Measurements from ENCODE around the gene SEC23A.

Gene SEC23A

DNA sequence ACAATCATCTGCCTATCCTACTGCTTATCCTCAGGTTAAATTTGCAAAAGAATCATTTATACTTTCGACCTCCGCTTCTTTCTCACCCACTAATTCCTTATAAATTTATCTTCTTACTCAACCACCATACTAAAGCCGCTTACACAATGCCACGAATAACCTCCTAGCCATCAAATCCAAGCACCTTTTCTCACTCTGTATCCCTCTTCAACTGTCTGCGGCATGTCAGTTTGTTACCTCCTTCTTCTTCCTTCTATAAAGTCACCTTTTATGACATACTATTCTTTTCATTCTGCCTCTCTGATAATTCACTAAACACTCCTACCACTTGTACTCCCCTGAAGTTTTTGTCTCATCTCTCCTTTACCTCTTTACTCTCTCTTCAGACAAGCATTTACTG, 66.3 kb downstream of the SEC23A start:
- Histone ChIP-seq H3K9ac (ENCODE audit: low read depth, low read length, poor library complexity, severe bottlenecking) (no peak overlapping the region), H3K27me3 (ENCODE audit: insufficient read depth, low read length, poor library complexity, severe bottlenecking) (no peaks in the 10 kb centered on the region), H3K4me2 (ENCODE audit: low read depth, low read length, poor library complexity, severe bottlenecking) (no peak overlapping the region), H4K20me1 (ENCODE audit: insufficient read depth, low read length, poor library complexity, severe bottlenecking) (no peaks in the 10 kb centered on the region), H2AFZ (ENCODE audit: low read length) (no peak overlapping the region), H3K9me2 (replicated peaks; ENCODE audit: low read depth, low read length) (no peaks in the 10 kb centered on the region), H3K36me3 (ENCODE audit: insufficient read depth, low read length) (peaks cover 63% of the 10 kb centered on the region), H3K4me3 (ENCODE audit: low read length, poor library complexity, severe bottlenecking) (no peak overlapping the region), H3K79me2 (ENCODE audit: insufficient read depth, low read length) (no peaks in the 10 kb centered on the region), H3K4me1 (ENCODE audit: insufficient read depth, low read length, poor library complexity, severe bottlenecking) (peaks cover 10% of the 10 kb centered on the region), H3F3A (ENCODE audit: low read depth) (no peaks in the 10 kb centered on the region), H3K9me3 (ENCODE audit: insufficient read depth, low read depth, low read length) (no peaks in the 10 kb centered on the region)
- TF ChIP-seq, protein P1, sequence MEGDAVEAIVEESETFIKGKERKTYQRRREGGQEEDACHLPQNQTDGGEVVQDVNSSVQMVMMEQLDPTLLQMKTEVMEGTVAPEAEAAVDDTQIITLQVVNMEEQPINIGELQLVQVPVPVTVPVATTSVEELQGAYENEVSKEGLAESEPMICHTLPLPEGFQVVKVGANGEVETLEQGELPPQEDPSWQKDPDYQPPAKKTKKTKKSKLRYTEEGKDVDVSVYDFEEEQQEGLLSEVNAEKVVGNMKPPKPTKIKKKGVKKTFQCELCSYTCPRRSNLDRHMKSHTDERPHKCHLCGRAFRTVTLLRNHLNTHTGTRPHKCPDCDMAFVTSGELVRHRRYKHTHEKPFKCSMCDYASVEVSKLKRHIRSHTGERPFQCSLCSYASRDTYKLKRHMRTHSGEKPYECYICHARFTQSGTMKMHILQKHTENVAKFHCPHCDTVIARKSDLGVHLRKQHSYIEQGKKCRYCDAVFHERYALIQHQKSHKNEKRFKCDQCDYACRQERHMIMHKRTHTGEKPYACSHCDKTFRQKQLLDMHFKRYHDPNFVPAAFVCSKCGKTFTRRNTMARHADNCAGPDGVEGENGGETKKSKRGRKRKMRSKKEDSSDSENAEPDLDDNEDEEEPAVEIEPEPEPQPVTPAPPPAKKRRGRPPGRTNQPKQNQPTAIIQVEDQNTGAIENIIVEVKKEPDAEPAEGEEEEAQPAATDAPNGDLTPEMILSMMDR (conservative IDR thresholded peaks at IDR 0.05; ENCODE audit: low read length): no peak
- no peak for TF ChIP-seq EZH2phosphoT487 (IDR thresholded peaks at IDR 0.05; ENCODE audit: borderline replicate concordance)

DNA sequence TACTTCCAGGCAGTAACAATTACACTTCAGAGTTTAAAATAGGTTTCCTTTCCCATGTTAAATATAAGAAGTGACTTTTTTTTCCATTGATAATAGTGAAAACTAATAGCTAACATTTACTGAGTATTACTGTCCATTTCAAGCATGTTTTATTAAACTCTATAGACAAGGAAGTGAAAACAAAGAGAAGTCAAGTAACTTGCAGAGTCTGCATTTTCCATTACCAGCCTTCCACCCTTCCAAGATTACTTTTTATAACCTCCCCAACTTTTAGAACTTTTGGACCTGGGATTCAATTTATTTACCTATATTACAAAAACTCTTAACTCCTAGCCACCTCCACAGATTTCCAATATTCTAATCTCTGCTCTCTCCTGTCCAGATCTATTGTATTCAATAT, 67.7 kb downstream of the SEC23A start:
- Histone ChIP-seq H2AFZ (ENCODE audit: low read length) (no peak overlapping the region), H3K4me1 (ENCODE audit: insufficient read depth, low read length, poor library complexity, severe bottlenecking) (peaks cover 10% of the 10 kb centered on the region), H3F3A (ENCODE audit: low read depth) (no peaks in the 10 kb centered on the region; the same call in 1 of the 2 replicates), H3K4me3 (ENCODE audit: low read length, poor library complexity, severe bottlenecking) (no peak overlapping the region), H3K9ac (ENCODE audit: low read depth, low read length, poor library complexity, severe bottlenecking) (no peak overlapping the region), H3K36me3 (ENCODE audit: insufficient read depth, low read length) (peaks cover 61% of the 10 kb centered on the region), H3K9me2 (replicated peaks; ENCODE audit: low read depth, low read length) (no peaks in the 10 kb centered on the region), H4K20me1 (ENCODE audit: insufficient read depth, low read length, poor library complexity, severe bottlenecking) (no peaks in the 10 kb centered on the region), H3K9me3 (ENCODE audit: insufficient read depth, low read depth, low read length) (no peaks in the 10 kb centered on the region), H3K27me3 (ENCODE audit: insufficient read depth, low read length, poor library complexity, severe bottlenecking) (no peaks in the 10 kb centered on the region), H3K79me2 (ENCODE audit: insufficient read depth, low read length) (no peaks in the 10 kb centered on the region), H3K4me2 (ENCODE audit: low read depth, low read length, poor library complexity, severe bottlenecking) (no peak overlapping the region)
- TF ChIP-seq EZH2phosphoT487 (IDR thresholded peaks at IDR 0.05; ENCODE audit: borderline replicate concordance): no peak
- TF ChIP-seq, protein P1 (conservative IDR thresholded peaks at IDR 0.05; ENCODE audit: low read length): no peak

DNA sequence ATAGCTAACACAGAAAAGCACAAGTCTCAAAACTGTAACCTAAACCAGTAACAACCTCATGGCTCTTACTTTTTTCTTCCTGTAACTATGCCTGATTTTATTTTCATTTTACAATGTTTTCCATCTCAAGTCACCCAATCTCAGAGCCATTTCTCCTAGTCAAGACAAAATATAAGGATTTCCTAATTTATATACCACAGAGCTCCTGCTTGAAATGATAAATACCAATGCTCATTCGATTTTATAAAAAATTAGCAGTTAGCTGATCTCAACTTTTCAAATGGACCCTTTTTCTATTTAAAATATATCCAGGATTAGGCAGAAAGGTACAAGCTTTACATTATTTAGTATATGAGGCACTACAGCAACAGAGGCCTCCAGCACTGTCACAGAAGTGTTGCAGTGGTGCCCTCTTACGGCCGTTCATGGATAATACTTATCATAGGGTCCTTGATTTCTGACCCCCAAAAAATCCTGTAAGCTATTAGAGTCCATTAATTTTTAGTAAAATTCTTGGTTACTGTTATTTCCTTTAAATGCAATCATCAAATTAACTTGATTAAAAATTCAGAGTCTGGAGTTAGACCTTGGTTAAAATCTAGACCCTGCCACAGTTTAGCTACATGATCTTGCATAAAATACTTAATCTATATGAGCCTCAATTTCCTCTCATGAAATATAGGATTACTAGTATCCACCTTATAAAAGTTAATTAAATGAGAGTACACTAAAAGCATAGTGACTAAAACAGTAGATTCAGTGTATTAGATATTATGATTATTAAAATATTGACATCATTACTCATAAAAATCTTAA, 68.3 kb downstream of the SEC23A start:
- no peak overlapping the region for H3K4me2 ChIP-seq (ENCODE audit: low read depth, low read length, poor library complexity, severe bottlenecking)
- no peaks in the 10 kb centered on the region for H3K79me2 ChIP-seq (ENCODE audit: insufficient read depth, low read length)
- no peaks in the 10 kb centered on the region for H4K20me1 ChIP-seq (ENCODE audit: insufficient read depth, low read length, poor library complexity, severe bottlenecking)
- H3K9me3 ChIP-seq (ENCODE audit: insufficient read depth, low read depth, low read length): no peaks in the 10 kb centered on the region
- H3K27me3 ChIP-seq (ENCODE audit: insufficient read depth, low read length, poor library complexity, severe bottlenecking): no peaks in the 10 kb centered on the region
- no peaks in the 10 kb centered on the region; the same call in 1 of the 2 replicates for H3F3A ChIP-seq (ENCODE audit: low read depth)
- H3K9ac ChIP-seq (ENCODE audit: low read depth, low read length, poor library complexity, severe bottlenecking): no peak overlapping the region
- TF ChIP-seq, protein P1 (conservative IDR thresholded peaks at IDR 0.05; ENCODE audit: low read length): peak; percentile 22; the same call in 1 of the 2 replicates
- TF ChIP-seq EZH2phosphoT487 (IDR thresholded peaks at IDR 0.05; ENCODE audit: borderline replicate concordance): no peak
- peaks cover 64% of the 10 kb centered on the region for H3K36me3 ChIP-seq (ENCODE audit: insufficient read depth, low read length)
- H2AFZ ChIP-seq (ENCODE audit: low read length): no peak overlapping the region
- H3K9me2 ChIP-seq (replicated peaks; ENCODE audit: low read depth, low read length): no peaks in the 10 kb centered on the region
- peaks cover 10% of the 10 kb centered on the region for H3K4me1 ChIP-seq (ENCODE audit: insufficient read depth, low read length, poor library complexity, severe bottlenecking)
- H3K4me3 ChIP-seq (ENCODE audit: low read length, poor library complexity, severe bottlenecking): no peak overlapping the region
